Activated T-cell treated with anti-CD3 and anti-CD28 coated beads for 24 hours (primary cell): ENCODE results near the gene CHAMP1.
"Not testable (repeated sequence)": the region's sequence is repeated elsewhere in the genome, so short reads cannot be mapped to it uniquely, and the experiment has no call there.

Experiments used
- DNase-seq: peaks from one replicate; pipeline ENCODE4 v3.0.0-alpha.2; 2020; ENCODE audit warnings: low read depth

The CHAMP1 gene

GRCh38 chr13:114299604-114300305, 14.5 kb upstream of the CHAMP1 start:
- no peak for DNase-seq

DNA sequence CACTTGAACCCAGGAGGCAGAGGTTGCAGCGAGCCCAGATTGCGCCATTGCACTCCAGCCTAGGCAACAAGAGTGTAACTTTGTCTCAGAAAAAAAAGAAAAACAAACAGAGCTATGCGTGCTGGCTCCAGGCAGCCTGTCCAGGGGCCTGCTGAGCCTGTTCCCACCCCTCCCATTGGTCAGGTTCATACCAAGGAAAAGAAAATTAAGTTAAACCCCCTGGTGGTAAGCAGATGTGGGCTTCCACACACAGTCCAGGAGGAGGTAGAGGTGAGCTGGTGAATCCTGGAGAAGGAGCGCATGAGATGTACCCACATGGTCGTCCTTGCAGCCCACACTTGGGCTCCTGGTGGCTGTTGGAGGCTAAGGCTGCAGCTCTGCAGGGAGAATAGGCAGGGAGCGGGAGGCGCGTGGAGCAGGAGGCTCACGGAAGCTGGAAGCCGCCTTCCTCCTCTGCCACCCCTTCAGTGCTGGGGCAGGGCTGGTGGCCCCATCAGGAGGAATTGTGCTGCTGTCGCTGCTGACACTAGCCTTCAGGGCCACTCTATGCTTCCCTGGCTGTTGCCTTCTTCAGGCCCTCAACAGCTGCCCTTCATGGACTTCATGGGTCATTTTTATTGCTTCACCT, 10.5 kb upstream of the CHAMP1 start:
- DNase-seq, result no peak

- no peak for DNase-seq
Observed at GRCh38 chr13:114304346-114305034, 9.8 kb upstream of the CHAMP1 start.

- DNase-seq, result no peak
Observed at GRCh38 chr13:114309086-114309485, 5.2 kb upstream of the CHAMP1 start.

- no peak for DNase-seq
Observed at GRCh38 chr13:114309806-114310410, 4.4 kb upstream of the CHAMP1 start.

DNA sequence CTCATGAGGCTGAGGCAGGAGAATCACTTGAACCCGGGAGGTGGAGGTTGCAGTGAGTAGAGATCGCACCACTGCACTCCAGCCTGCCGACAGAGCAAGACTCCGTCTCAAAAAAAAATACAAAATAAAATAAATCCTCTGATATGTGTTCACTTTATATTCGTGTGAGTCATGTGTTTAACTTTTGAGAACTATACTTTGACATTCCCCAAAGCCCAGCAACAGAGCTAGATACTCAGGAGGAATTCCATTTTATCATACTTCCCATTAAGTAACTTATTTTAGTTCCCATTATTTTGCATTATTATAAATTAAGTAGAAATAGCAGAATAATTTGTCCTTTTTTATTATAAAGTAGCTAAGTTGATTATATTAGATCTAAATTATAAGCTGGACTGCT, 3.3 kb upstream of the CHAMP1 start:
- no peak for DNase-seq

- DNase-seq, result no peak
Observed at GRCh38 chr13:114311387-114311786, 2.9 kb upstream of the CHAMP1 start.

DNA sequence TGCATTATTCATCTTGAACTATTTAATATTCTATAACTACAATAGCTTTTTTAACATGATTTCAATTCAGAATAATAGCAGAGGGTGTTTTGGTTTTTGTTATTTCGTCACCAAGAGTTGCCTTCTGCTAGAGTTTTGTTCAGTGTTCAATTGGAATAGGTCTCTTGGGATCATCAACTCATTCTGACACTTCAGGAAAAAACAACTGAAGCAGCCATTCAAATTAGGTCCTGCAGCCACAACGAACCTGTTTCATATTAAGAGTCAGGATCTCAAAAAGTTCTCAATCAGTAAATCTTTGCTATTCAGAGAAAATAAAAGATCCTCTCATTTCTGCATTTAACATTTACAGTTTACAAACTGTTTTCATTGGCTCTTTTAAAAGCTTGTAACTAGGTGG, 2.4 kb upstream of the CHAMP1 start:
- DNase-seq, result no peak

DNA sequence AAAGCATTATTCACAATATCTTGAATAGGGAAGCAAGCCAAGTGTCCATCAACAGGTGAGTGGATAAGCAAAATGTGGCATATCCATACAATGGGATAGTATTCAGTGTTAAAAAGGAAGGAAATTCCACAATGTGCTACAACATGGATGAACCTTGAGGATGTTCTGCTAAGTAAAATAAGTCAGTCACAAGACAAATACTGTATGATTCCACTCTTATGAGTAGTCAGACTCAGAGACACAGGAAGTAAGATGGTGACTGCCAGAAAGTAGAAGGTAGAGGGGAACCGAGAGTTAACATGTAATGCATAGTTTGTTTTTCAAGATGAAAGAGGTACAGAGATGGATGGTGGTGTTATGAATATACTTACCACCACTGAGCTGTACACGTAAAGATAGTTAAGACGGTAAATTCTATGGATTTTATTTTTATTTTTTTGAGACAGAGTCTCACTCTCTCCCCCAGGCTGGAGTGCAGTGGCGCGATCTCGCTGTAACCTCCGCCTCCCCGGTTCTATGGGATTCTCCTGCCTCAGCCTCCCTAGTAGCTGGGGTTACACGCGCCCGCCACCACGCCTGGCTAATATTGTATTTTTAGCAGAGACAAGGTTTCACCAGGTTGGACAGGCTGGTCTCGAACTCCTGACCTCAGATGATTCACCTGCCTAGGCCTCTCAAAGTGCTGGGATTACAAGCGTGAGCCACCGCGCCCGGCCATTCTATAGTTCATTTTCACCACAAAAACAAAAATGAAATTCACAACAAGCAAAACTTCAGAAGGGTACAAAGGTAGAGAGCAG, 1.0 kb upstream of the CHAMP1 start:
- peak; percentile 12 for DNase-seq

DNA sequence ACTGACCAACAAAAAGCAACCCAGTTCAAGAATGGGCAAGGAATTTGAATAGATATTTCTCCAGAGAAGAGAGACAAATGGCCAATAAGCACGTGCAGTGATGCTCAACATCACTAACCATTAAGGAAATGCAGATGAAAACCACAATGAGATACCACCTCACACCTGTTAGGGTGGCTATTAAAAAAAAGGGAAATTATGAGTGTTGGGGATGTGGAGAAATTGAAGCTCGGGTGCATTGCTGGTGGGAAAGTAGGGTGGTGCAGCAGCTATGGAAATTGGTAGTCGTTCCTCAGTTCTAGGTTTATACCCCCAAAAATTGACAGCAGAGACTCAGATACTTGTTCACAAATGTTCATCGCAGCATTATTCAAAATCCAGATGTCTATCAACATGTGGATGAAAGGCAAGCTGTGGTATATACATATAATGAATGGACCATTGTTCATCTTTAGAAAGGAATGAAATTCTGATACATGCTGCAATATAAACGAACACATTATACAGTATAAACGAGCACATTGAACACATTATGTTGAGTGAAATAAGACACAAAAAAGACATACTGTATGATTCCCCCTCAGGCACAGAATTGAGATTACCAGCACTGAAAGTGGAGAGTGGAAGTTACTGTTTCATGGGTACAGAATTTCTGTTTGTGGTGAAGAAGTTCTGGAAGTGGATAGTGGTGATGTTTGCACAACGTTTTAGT, 927 bp downstream of the CHAMP1 start:
- no peak for DNase-seq

DNA sequence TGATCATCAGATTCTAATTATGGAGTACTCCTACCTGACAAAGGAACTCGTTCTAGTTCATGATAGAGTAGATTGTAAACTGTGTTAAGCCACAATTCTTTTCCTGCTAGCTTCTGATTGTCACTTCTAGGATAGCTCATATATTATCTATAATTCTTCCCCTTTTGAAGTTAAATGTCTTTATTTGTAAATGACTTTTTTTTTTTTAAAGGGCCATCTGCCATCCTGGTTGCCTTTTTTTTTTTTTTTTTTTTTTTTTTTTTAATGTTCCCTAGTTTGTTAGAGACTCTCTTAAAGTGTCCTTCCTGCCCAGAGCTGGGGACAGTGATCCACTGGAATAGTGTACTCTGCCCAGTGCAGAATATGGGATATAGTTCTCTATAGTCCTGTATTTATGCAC, 4.3 kb downstream of the CHAMP1 start:
- DNase-seq, result no peak

GRCh38 chr13:114319441-114319913, 5.2 kb downstream of the CHAMP1 start:
- DNase-seq, result no peak

- DNase-seq, result no peak
Observed at GRCh38 chr13:114320065-114320464, 5.8 kb downstream of the CHAMP1 start.

GRCh38 chr13:114321256-114321655, 7.0 kb downstream of the CHAMP1 start:
- no peak for DNase-seq

DNA sequence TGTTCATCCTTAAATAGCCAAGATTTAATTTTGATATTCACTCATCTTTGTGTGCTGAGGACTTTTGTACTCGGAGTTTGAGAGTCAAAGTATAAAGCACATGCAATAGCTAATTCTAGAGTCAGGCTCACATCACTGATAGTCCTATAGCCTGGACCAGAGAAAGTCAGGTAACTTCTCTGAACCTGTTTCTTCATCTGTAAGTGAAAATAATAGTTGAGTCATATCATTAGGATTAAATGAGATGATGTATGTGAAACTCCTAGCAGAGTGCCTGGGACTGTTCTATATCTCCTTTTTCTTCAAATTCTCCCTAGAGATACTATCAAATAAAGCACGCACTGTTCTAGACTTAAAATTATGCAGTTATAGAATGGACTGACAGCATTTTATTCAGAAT, 9.0 kb downstream of the CHAMP1 start:
- DNase-seq, result no peak

- DNase-seq, result no peak
Observed at GRCh38 chr13:114324334-114324733, 10.0 kb downstream of the CHAMP1 start.

GRCh38 chr13:114325729-114326128, 11.4 kb downstream of the CHAMP1 start:
- no peak for DNase-seq

- DNase-seq, result no peak
Observed at GRCh38 chr13:114328034-114328433, 13.7 kb downstream of the CHAMP1 start.

DNA sequence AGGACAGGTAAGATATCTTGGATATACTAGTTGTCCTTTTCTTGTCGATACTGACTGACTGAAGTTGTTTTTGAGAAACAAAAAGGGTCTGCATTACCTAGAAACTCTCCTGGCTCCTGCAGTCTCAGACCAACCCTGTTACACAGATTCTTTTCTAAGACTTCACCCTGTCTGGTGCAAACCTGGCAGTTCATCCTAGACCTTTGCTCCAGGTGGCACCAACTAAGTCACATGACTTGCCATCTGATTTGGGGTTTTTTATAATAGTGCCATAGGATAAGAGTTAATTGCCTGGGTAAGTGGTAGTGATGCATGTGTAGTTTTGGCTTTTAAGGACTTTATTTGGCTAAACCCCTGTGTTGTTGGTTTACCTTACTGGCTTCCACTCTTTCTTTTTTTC, 14.3 kb downstream of the CHAMP1 start:
- no peak for DNase-seq

GRCh38 chr13:114330086-114330485, 15.8 kb downstream of the CHAMP1 start:
- no peak for DNase-seq

DNA sequence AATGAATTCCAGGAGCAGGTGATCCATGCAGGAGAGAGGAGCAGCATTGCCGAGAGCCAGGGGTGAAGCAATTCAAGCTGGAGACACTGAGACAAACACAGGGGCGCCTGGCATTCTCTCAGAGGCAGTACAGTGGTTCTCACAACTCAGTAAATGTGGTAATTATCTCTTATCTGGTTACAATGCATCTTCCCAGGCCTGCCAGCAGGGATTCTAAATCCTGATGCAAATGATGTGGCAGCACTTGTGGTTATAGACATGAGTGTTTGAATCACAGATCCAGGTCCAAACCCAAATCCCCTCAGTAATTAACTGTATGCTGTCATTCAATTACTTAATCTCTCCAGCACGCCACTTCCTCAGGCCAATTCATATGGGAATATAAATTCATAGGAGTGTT, 19.6 kb downstream of the CHAMP1 start:
- DNase-seq, result not testable (repeated sequence)
